NCI-H82 treated with DMSO at 0.1 percent for 48 hours (cell line): ENCODE measurements around the gene SV2A.
"Not testable (repeated sequence)": the region's sequence is repeated elsewhere in the genome, so short reads cannot be mapped to it uniquely, and the experiment has no call there.

Experiments
- DNase-seq: peaks from one replicate; lab custom pipeline; 2025; ENCODE audit not compliant: unreplicated experiment; lab: John Stamatoyannopoulos, UW

SV2A gene

DNA sequence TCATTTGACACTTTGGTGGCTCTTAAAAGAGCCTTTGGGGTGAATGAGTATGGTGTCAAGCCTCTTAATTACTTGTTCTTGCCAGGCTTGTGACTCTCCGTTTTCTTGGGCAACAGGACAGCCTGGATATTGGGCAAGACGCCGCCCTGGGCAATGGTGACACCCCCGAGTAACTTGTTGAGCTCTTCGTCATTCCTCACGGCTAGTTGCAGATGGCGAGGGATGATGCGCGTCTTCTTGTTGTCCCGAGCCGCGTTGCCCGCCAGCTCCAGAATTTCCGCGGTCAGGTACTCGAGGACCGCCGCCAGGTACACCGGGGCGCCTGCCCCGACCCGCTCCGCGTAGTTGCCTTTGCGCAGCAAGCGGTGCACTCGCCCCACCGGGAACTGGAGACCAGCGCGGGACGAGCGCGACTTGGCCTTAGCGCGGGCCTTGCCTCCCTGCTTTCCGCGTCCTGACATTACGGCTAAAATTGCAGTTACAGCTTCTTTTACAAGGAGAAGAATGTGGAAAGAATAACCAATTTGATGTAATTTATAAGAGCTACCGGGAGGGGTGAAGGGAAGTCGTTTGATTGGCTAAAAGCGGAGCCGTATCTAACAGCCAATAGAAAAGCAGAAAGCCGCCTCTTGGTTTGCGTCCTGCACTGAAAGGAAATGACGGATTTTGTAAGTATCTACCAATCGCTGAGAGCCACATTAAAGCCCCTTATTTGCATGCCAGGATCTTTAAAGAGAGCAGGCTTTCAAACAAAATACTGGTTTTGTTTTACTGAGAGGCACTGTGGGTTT, 30.0 kb downstream of the SV2A start:
- DNase-seq, result peak; percentile 100

DNA sequence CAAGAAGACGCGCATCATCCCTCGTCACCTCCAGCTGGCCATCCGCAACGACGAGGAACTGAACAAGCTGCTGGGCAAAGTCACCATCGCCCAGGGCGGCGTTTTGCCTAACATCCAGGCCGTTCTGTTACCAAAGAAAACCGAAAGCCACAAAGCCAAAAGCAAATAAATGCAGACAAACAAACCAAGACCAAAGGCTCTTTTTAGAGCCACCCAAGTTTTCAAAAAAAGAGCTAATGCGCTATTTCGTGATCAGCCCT, 30.5 kb downstream of the SV2A start:
- DNase-seq, result not testable (repeated sequence)

DNA sequence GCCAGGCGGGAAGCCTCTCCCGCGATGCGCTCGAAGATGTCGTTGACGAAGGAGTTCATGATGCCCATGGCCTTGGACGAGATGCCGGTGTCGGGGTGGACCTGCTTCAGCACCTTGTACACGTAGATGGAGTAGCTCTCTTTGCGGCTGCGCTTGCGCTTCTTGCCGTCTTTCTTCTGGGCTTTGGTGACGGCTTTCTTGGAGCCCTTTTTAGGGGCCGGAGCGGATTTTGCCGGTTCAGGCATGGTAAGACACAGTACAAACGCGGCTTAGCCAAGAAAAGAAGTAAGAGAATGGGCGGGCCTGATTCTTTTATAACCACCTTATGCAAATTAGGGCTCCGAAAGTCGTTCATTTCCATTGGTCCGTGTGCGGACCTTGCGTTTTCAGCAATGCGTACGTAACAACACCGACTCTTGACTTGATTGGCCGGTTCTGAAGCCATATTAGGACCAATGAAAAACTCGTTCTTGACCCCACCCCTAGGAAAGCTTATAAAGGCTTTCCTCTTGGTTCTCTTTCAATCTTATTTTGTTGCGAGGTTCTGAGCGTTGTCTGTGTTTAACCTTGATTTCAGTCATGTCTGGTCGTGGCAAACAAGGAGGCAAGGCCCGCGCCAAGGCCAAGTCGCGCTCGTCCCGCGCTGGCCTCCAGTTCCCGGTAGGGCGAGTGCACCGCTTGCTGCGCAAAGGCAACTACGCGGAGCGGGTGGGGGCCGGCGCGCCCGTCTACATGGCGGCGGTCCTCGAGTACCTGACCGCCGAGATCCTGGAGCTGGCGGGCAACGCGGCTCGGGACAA, 31.0 kb downstream of the SV2A start:
- DNase-seq, result peak; percentile 100

DNA sequence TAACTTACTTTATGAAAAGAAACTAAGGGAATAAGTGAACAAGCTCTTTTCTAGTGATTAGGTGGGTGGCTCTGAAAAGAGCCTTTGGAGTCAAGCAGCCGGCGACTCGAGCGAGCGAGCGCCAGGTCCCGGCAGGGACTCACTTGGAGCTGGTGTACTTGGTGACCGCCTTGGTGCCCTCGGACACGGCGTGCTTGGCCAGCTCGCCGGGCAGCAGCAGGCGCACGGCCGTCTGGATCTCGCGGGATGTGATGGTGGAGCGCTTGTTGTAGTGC, 31.6 kb downstream of the SV2A start:
- DNase-seq, result not testable (repeated sequence)

DNA sequence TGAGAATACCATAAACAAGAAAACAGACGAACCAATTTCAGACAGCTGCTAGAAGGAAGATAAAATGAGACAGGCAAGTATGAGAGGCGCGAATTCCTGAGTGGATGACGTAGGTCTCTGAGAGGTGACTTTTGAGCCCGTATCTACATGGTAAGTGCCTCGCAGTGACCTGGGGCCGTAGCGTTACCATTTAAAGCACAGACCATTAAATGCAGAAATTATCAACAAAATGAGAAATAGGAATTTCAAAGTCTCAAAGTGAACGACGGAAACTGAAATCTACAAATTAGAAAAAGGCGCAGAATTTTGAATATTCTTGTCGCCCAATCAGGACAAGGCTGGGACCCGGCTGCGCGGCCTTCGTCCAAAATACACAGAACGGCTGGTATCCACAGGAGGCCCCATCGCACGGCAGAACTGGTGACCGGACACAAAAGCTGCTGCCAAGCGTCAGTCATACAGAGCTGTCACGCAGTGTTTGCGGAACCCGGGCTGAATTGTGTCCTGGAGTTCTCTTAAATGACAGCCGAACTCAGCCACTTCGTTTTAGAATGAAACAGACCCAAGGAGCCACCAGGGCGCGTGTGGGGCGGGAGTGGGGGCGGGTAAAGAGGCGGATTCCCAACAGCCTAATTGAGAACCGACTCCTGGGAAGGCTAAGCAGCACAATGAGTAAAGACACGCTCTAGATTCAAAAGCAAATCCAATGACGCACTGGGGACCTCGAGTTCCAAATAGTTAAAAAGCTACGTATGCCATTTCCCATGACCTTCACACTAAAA, 32.1 kb downstream of the SV2A start:
- DNase-seq, result peak; percentile 87

DNA sequence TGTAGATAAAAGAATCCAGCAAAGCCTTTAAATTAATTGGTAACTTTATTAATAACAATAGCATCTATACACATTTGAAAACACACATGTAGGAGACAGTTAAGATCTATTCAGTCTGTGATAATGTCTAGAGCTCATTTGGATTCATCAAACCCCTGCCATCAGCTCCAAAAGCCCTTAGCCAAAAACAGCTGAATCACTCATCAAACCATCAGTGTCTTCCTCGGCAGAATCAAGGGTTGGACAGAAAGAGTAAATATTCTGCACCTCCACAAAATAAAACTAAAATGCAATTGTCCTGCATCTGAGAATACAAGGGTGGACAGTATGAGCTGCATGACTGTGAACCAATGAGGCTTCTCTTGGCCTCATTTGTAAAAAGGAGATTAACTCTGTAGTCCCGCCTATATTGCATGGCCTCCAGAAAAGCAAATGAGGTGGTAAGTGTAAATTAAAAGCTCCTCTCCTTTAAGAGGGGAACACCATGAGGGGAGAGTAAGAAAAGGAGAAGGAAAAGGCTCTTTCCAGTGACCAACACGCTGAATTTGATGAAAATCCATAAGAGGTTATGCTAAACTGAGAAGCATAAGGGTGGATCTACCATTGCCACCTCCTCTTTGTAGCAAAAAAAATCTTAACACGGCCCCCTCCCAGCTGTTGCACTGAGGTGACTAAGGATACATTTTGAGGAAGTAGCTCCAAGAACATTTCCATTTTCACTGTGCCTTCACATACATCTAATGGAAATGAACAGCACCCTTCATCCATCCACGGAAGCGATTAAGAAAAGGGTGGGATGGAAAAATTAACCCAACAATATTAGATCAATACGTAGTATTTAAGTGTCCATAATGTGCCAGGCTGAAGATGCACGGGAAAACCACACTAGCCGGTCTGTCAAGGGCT, 33.0 kb downstream of the SV2A start:
- DNase-seq, result peak; percentile 95

DNA sequence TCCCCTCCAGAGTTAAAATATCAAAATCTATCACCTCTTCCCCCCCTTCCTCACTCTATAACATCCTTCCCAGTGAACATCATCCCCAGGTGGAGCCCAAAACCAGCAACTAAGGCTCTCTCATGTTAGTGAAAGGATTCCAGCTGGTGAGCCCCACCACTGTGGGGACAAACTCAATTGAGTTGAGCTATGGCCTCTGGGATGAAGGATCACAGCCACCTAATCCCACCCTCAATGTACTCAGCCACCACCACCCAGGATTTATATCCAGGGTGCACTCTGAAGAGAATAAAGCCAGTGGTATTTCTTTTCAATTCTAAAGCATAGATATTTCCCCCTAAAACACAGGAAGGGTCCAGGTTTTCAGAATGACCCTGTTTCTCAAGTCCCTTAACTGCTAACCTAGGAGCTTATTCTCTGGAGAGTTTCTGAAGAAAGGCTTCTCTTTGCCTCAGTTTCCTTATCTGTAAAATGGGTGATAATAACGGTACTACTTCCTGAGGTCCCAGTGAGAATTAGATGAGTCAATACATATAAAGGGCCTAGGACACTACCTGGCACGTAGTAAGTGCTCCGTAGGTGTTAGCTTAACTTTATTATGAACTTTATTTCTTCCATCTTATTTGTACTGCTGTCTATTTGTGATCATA, 33.9 kb downstream of the SV2A start:
- DNase-seq, result no peak

DNA sequence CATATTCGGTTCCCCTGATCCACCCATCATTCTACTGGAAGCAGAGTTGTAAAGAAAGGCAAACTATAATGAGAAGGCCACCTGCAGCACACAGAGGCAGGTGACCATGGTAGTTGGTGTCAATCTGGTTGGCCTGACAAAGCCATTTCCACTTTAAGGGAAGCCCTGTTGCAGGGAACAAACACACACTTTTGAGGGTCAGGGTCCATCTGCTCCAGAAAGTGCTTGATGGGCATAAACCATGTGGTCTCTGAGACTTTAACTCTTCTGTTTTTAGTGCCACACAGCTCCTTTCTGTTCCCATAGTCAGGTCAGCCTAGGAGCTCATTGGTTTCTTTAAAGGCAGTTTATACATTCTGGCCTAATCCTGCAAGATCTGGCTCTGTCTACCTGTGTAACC, 35.8 kb downstream of the SV2A start:
- DNase-seq, result no peak

DNA sequence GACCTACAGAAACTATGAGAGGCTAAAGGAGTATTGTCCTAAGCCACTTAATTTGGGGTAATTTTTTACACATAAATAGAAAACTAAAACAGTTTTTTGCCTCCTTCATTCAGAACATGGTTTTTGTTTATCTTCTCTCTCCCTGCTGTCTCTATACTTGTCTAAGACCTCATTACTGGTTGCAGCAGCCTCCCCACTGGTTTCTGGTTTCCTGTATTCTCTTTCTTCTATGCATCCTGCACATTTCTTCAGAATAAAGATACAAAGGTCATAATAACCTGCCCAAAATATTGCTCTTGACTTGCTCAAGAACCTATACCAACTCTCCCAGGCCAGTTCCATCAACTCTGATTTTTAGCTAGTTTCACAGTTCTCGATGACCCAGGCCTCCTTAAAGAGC, 38.1 kb downstream of the SV2A start:
- DNase-seq, result no peak

DNA sequence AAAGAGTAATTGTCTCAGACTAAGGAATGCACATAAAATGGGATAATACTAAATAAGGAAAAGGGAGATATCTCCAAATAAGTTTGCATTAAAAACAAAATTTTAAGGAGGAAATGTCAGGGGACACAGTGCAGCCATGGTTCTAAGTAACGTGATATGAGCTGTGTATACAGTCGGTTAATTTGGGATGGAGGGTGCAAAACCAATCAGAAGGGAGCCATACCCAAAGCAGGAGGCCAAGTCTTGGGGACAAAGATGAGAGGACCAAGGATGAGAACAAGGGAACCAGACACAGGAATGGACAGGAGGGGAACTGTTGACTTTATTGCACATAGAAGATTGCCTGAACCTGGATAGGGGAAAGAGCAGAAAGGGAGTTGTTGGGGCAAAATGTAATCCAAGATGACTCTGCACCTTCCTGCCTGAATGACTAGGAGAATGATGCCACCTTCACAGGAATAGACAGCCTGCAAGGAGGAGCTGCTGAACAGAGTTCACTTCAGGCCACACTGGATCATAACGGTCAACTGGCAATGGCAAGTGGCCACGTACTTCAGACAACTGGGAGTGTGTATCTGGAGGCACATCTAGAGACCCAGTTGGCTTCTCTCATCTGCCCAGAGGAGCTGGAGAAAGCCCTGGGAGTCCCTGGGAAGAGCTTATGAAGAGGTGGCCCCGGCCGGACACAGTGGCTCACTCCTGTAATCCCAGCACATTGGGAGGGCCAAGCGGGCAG, 40.3 kb downstream of the SV2A start:
- no peak for DNase-seq

DNA sequence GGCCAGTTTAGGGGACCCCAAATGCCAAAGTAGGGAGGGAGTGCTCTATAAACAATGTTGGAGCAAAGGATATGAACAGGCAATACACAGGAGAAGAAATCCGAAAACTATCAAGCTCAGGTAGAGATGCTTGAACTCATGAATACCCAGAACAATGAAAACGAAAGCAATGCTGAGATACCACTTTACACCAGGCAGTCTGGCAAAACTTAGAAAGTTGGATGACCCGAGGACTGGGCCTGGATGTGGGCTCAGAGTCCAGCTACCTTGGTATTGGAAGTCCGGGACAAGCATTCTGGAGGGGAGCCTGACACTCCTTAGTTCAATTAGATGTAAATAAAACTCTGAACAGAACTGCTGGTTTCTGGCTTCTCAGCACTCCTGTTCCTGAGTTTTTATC, 44.6 kb downstream of the SV2A start:
- not testable (repeated sequence) for DNase-seq

DNA sequence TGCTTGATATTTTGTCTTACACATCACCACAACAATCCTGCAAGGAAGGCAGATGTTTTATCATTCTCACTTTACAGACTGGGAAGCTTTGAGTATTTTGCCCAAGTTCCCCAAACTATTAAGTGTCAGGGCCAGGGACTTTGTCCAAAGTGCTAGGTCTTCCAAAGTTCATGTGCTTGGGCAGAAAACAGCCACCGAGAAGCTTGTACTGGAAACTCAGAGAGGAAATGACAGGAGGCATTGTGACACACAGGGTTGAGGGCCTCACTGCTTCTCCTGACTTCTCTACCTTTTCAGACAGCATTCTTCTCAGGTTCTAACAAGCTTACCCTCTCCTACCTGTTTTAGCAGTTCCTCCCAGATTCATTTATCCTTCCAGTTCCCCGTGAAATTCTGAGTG, 50.8 kb downstream of the SV2A start:
- not testable (repeated sequence) for DNase-seq

DNA sequence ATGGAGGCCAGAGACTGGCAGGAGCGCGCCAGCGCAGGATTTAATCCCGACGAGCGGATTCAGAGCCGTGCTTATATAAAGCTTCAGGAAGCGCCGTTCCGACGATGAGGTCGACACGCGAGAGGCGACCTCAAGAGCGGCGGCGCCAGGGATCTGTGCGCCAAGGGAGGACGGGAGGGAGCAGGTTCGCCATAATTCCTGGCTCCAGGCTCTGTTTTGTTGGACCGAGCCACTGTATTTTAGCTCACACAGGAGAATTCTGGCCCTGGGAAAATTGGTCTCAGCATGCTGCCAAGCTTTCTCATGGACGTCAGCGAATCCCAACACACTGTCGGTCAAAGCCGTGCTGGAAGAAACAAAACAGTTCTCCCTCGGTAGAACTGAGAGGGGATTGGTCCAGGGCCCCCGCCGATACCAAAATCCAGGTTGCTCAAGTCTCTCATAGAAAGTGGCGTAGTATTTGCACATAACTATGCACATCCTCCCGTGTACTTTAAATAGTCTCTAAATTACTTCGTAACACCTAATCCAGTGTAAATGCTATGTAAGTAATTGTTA, 56.1 kb downstream of the SV2A start:
- DNase-seq, result not testable (repeated sequence)

DNA sequence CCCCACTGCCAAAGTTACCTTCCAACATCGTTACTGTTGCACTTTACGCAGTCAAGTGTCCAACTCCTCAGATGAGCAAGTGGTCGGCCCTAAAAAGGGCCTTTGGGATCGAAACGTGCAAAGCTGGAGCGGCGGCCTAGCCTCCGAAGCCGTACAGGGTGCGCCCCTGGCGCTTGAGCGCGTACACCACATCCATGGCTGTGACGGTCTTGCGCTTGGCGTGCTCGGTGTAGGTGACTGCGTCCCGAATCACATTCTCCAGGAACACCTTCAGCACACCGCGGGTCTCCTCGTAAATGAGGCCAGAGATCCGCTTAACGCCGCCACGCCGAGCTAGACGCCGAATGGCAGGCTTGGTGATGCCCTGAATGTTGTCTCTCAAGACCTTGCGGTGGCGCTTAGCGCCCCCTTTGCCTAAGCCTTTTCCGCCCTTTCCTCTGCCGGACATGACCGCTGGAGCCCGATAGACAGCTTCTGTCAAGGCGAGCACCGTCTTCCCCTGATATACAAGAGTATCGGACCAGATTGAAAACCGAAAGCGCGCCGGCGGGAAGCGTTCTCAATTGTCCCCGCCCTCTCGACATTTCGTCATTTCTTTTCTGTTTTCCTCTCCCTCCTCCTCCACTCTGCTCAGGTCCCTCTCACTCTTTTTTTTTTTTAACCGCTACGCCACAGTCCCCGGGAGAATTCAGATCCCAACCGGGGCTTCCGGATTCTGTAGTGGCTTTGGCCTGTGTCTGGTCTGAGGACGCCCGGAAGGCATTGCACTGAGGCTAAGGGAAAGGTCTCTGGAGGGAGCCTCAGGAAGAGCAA, 56.8 kb downstream of the SV2A start:
- DNase-seq, result not testable (repeated sequence)

DNA sequence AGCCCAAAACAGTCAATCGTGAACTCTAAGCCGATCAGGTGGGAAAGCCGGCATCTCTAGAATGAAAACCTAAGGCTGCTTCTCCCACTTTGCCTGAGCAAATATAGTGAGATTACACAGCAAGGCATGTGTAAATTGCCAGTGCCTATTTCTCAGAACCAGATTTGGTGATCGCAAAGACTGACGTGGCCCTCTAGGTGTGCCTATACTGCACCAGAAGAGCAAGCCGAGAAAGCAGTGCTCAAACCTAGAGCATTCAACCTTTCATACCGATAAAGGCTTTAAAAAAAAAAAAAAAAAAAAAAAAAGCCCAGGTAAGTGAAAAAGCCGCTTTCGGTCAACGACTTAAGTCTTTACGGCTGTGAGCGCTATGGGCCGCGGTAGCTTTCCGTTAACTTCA, 57.4 kb downstream of the SV2A start:
- DNase-seq, result not testable (repeated sequence)
